KG1 (cell line): ENCODE measurements around the gene ITGA11.
"Not testable (repeated sequence)": the region's sequence is repeated elsewhere in the genome, so short reads cannot be mapped to it uniquely, and the experiment has no call there.

Source experiments
- DNase-seq: peaks from one replicate; lab custom pipeline; 2025; lab: John Stamatoyannopoulos, UW

ITGA11 gene

GRCh38 chr15:68411343-68411675 is 20.7 kb downstream of the ITGA11 start:
- no peak for DNase-seq

GRCh38 chr15:68410466-68411342 is 21.3 kb downstream of the ITGA11 start:
- DNase-seq = no peak

- DNase-seq = no peak
Observed at GRCh38 chr15:68409736-68410370, 22.1 kb downstream of the ITGA11 start.

GRCh38 chr15:68408971-68409370 is 23.0 kb downstream of the ITGA11 start:
- no peak for DNase-seq

GRCh38 chr15:68407886-68408881 is 23.8 kb downstream of the ITGA11 start:
- no peak for DNase-seq

- no peak for DNase-seq
Observed at GRCh38 chr15:68407141-68407885, 24.6 kb downstream of the ITGA11 start.

- DNase-seq = no peak
Observed at GRCh38 chr15:68405378-68406250, 26.3 kb downstream of the ITGA11 start.

GRCh38 chr15:68404056-68404798 is 27.7 kb downstream of the ITGA11 start:
- DNase-seq = no peak

- DNase-seq = no peak
Observed at GRCh38 chr15:68403161-68403941, 28.6 kb downstream of the ITGA11 start.

- DNase-seq = no peak
Observed at GRCh38 chr15:68402432-68403160, 29.4 kb downstream of the ITGA11 start.

GRCh38 chr15:68401496-68402431 is 30.2 kb downstream of the ITGA11 start:
- DNase-seq = no peak

GRCh38 chr15:68400066-68400456 is 31.9 kb downstream of the ITGA11 start:
- DNase-seq = no peak

- no peak for DNase-seq
Observed at GRCh38 chr15:68399096-68400065, 32.6 kb downstream of the ITGA11 start.

- DNase-seq = not testable (repeated sequence)
Observed at GRCh38 chr15:68397999-68398398, 34.0 kb downstream of the ITGA11 start.

GRCh38 chr15:68396068-68396467 is 35.9 kb downstream of the ITGA11 start:
- DNase-seq = no peak

- no peak for DNase-seq
Observed at GRCh38 chr15:68391121-68391520, 40.8 kb downstream of the ITGA11 start.
